ENCODE measurements around the gene RICTOR. TPM values are rescaled to one million over a fixed set of nuclear protein-coding genes. Genes with fewer than 3 reads are reported as not detected.

RICTOR gene
- polyA plus RNA-seq, 1 donor from 2014 or later, result 12.9 TPM

DNA sequence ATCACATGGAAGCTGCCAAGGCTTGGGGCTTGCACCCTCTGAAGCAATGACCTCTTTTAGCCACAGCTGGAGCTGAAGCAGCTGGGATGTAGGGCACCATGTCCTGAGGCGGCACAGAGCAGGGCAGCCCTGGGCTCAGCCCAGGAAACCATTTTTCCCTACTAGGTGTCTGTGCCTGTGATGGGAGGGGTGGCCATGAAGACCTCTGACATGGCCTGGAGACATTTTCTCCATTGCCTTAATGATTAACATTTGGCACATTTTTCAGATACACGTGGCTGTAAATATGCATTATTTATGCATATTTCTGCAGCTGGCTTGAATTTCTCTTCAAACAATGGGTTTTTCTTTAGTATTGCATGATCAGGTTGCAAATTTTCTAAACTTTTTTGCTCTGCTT, 146.7 kb downstream of the RICTOR start:
- Histone ChIP-seq H3K79me2 (replicated peaks; ENCODE audit: insufficient read depth, low read length) (no peaks in the 10 kb centered on the region), H3K27me3 (ENCODE audit: insufficient read depth, low read depth, low read length) (no peaks in the 10 kb centered on the region), H2AFZ (ENCODE audit: low read depth, low read length) (no peak overlapping the region), H3K27ac (ENCODE audit: low read length) (no peak overlapping the region), H3K4me3 (ENCODE audit: low read length) (no peak overlapping the region), H4K20me1 (ENCODE audit: insufficient read depth) (no peaks in the 10 kb centered on the region), H3K9ac (ENCODE audit: low read length) (no peak overlapping the region), H3K9me2 (ENCODE audit: insufficient read depth, low read length) (no peaks in the 10 kb centered on the region), H3F3A (ENCODE audit: insufficient read depth, low read length, poor library complexity, severe bottlenecking) (no peaks in the 10 kb centered on the region), H3K36me3 (ENCODE audit: insufficient read depth, low read length) (no peaks in the 10 kb centered on the region), H3K4me2 (ENCODE audit: low read length) (no peak overlapping the region), H3K9me3 (ENCODE audit: low read length) (no peaks in the 10 kb centered on the region)
- TF ChIP-seq MXI1 (conservative IDR thresholded peaks at IDR 0.05; ENCODE audit: poor library complexity, severe bottlenecking), result no peak
- TF ChIP-seq EZH2 (IDR thresholded peaks at IDR 0.05; ENCODE audit: borderline replicate concordance, insufficient read depth, low read length, poor library complexity, severe bottlenecking), result no peak
- no peak for TF ChIP-seq TAF1 (IDR thresholded peaks at IDR 0.05; ENCODE audit: low read depth)
- no peak for TF ChIP-seq POLR2AphosphoS5 (IDR thresholded peaks at IDR 0.05)
- no peak for TF ChIP-seq EP300 (conservative IDR thresholded peaks at IDR 0.05; ENCODE audit: poor library complexity, severe bottlenecking)
- no peak for TF ChIP-seq SMC3 (conservative IDR thresholded peaks at IDR 0.05; ENCODE audit: poor library complexity)
- TF ChIP-seq, protein P1, sequence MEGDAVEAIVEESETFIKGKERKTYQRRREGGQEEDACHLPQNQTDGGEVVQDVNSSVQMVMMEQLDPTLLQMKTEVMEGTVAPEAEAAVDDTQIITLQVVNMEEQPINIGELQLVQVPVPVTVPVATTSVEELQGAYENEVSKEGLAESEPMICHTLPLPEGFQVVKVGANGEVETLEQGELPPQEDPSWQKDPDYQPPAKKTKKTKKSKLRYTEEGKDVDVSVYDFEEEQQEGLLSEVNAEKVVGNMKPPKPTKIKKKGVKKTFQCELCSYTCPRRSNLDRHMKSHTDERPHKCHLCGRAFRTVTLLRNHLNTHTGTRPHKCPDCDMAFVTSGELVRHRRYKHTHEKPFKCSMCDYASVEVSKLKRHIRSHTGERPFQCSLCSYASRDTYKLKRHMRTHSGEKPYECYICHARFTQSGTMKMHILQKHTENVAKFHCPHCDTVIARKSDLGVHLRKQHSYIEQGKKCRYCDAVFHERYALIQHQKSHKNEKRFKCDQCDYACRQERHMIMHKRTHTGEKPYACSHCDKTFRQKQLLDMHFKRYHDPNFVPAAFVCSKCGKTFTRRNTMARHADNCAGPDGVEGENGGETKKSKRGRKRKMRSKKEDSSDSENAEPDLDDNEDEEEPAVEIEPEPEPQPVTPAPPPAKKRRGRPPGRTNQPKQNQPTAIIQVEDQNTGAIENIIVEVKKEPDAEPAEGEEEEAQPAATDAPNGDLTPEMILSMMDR (IDR thresholded peaks at IDR 0.05; ENCODE audit: poor library complexity, severe bottlenecking), result no peak
- TF ChIP-seq, protein P2, sequence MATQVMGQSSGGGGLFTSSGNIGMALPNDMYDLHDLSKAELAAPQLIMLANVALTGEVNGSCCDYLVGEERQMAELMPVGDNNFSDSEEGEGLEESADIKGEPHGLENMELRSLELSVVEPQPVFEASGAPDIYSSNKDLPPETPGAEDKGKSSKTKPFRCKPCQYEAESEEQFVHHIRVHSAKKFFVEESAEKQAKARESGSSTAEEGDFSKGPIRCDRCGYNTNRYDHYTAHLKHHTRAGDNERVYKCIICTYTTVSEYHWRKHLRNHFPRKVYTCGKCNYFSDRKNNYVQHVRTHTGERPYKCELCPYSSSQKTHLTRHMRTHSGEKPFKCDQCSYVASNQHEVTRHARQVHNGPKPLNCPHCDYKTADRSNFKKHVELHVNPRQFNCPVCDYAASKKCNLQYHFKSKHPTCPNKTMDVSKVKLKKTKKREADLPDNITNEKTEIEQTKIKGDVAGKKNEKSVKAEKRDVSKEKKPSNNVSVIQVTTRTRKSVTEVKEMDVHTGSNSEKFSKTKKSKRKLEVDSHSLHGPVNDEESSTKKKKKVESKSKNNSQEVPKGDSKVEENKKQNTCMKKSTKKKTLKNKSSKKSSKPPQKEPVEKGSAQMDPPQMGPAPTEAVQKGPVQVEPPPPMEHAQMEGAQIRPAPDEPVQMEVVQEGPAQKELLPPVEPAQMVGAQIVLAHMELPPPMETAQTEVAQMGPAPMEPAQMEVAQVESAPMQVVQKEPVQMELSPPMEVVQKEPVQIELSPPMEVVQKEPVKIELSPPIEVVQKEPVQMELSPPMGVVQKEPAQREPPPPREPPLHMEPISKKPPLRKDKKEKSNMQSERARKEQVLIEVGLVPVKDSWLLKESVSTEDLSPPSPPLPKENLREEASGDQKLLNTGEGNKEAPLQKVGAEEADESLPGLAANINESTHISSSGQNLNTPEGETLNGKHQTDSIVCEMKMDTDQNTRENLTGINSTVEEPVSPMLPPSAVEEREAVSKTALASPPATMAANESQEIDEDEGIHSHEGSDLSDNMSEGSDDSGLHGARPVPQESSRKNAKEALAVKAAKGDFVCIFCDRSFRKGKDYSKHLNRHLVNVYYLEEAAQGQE (IDR thresholded peaks at IDR 0.05; ENCODE audit: borderline replicate concordance), result no peak
- TF ChIP-seq RAD21 (conservative IDR thresholded peaks at IDR 0.05), result no peak

DNA sequence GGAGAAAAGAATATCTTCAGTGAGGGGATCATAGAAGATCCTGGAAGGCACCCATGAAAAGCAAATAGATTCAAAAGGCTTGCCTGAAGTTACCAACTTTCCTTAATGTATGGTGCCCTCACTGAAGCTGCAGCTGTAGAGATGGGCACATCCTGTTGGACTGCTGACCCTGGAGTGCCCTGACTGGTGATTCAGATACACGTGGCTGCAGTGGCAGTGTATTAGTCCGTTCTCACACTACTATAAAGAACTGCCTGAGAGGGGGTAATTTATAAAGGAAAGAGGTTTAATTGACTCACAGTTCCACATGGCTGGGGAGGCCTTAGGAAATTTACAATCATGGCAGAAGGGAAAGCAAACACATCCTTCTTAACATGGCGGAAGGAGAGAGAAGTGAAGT, 148.1 kb downstream of the RICTOR start:
- Histone ChIP-seq H3K9ac (ENCODE audit: low read length) (no peak overlapping the region), H3K27me3 (ENCODE audit: insufficient read depth, low read depth, low read length) (no peaks in the 10 kb centered on the region), H3K4me2 (ENCODE audit: low read length) (no peak overlapping the region), H3K36me3 (ENCODE audit: insufficient read depth, low read length) (no peaks in the 10 kb centered on the region), H3K27ac (ENCODE audit: low read length) (no peak overlapping the region), H3F3A (ENCODE audit: insufficient read depth, low read length, poor library complexity, severe bottlenecking) (no peaks in the 10 kb centered on the region), H3K79me2 (replicated peaks; ENCODE audit: insufficient read depth, low read length) (no peaks in the 10 kb centered on the region), H3K9me2 (ENCODE audit: insufficient read depth, low read length) (no peaks in the 10 kb centered on the region), H4K20me1 (ENCODE audit: insufficient read depth) (no peaks in the 10 kb centered on the region), H3K4me3 (ENCODE audit: low read length) (no peak overlapping the region), H3K9me3 (ENCODE audit: low read length) (no peaks in the 10 kb centered on the region), H2AFZ (ENCODE audit: low read depth, low read length) (no peak overlapping the region)
- TF ChIP-seq EZH2 (IDR thresholded peaks at IDR 0.05; ENCODE audit: borderline replicate concordance, insufficient read depth, low read length, poor library complexity, severe bottlenecking), result no peak
- no peak for TF ChIP-seq POLR2AphosphoS5 (IDR thresholded peaks at IDR 0.05)
- TF ChIP-seq SMC3 (conservative IDR thresholded peaks at IDR 0.05; ENCODE audit: poor library complexity), result no peak
- no peak for TF ChIP-seq MXI1 (conservative IDR thresholded peaks at IDR 0.05; ENCODE audit: poor library complexity, severe bottlenecking)
- TF ChIP-seq, protein P1 (IDR thresholded peaks at IDR 0.05; ENCODE audit: poor library complexity, severe bottlenecking), result no peak
- no peak for TF ChIP-seq RAD21 (conservative IDR thresholded peaks at IDR 0.05)
- TF ChIP-seq TAF1 (IDR thresholded peaks at IDR 0.05; ENCODE audit: low read depth), result no peak
- TF ChIP-seq, protein P2 (IDR thresholded peaks at IDR 0.05; ENCODE audit: borderline replicate concordance), result no peak
- TF ChIP-seq EP300 (conservative IDR thresholded peaks at IDR 0.05; ENCODE audit: poor library complexity, severe bottlenecking), result no peak

Data from neural cell (in vitro differentiated cells).